Measurements from ENCODE around the gene RNASEL. TPM values are rescaled to one million over a fixed set of nuclear protein-coding genes. Genes with fewer than 3 reads are reported as not detected.

The RNASEL gene
- total and polyA plus RNA-seq, 2 donors (not counting 1 experiment from before 2014, with no cell fraction given) = 6.9 to 18.1 TPM

- H3K4me1 Mint-ChIP-seq = peaks cover 49% of the 10 kb centered on the region
- Histone ChIP-seq H3K27me3 (replicated peaks in 1 of 4; ENCODE audit: control extremely low read depth in 1 of 4, control insufficient read depth in 3 of 4, insufficient read depth in 4 of 4, low read length in 3 of 4) (no peaks in the 10 kb centered on the region), H3K9me3 (ENCODE audit: control extremely low read depth in 1 of 3, control insufficient read depth in 2 of 3, insufficient read depth in 1 of 3, low read length in 2 of 3) (peaks cover 0 to 5% (median 1%) of the 10 kb centered on the region in 3 donors), H3K9ac (ENCODE audit: low read length) (peak overlapping the region; percentile 97), H3K79me2 (ENCODE audit: control insufficient read depth, insufficient read depth, low read length) (peaks cover 46% of the 10 kb centered on the region), H3K27ac (ENCODE audit: low read length in 2 of 2) (peak overlapping the region; percentile 94 to 98), H2AFZ (ENCODE audit: insufficient read depth, low read depth, low read length, poor library complexity, severe bottlenecking) (peak overlapping the region; percentile 86), H4K20me1 (ENCODE audit: control insufficient read depth, insufficient read depth, low read length, poor library complexity, severe bottlenecking) (peaks cover 5% of the 10 kb centered on the region), H3K4me3 (ENCODE audit: control extremely low read depth in 1 of 5, extremely low read depth in 1 of 5, insufficient read depth in 1 of 5, low read depth in 2 of 5, low read length in 4 of 5) (peak overlapping the region; percentile 68 to 100 (median 82)), H3K36me3 (replicated peaks in 1 of 2; ENCODE audit: control extremely low read depth in 1 of 2, control insufficient read depth in 1 of 2, extremely low read depth in 1 of 2, insufficient read depth in 2 of 2, low read length in 1 of 2) (peaks cover 0 to 23% of the 10 kb centered on the region in 2 experiments), H3K4me2 (replicated peaks; ENCODE audit: low read depth, low read length, poor library complexity, severe bottlenecking) (peak overlapping the region; percentile 87), H3K4me1 (ENCODE audit: control insufficient read depth in 2 of 2, insufficient read depth in 2 of 2, low read length in 2 of 2) (peaks cover 28 to 32% of the 10 kb centered on the region in 2 donors)
- ATAC-seq (ENCODE audit: low read depth) = no peak
- peak overlapping the region; percentile 99 for H3K27ac Mint-ChIP-seq
- H3K9me3 Mint-ChIP-seq (ENCODE audit: insufficient read depth) = no peaks in the 10 kb centered on the region
- no peaks in the 10 kb centered on the region for H3K27me3 Mint-ChIP-seq
- ChIA-PET POLR2A (interaction anchor here (0.5 to 1.4 kb wide), 8 partner anchors 11 to 295 kb away, joined by 3 to 4 read pairs (median 3); partner anchors contain the start of gene GLUL), CTCF (interaction anchor here (1.0 to 24.5 kb wide), 8 partner anchors 9 to 199 kb away, joined by 3 to 989 read pairs (median 5); partner anchors contain the start of gene NPL)
- no peak for DNase-seq
- WGBS (ENCODE audit: insufficient coverage) = 40% methylated on average over 1 of the region's 4 CpGs
- intact Hi-C loops (cut with micrococcal nuclease) = loop anchor here (2.0 kb wide), 2 partner anchors 17 to 103 kb away; no protein-coding TSS in a partner anchor
- H3K4me3 Mint-ChIP-seq = peak overlapping the region; percentile 99
- no peak for TF ChIP-seq EZH2 (IDR thresholded peaks at IDR 0.05; ENCODE audit: borderline replicate concordance, insufficient read depth, low read depth, low read length, poor library complexity, severe bottlenecking)
- no peak for TF ChIP-seq CTCF (IDR thresholded peaks at IDR 0.05)
These were observed 1.2 kb downstream of the RNASEL start for GRCh38 chr1:182587666-182588499.

All from B cell (primary cell).